Regular cardiac myocyte (primary cell): ENCODE results near the gene STPG4. TPM values are rescaled to one million over a fixed set of nuclear protein-coding genes. Genes with fewer than 3 reads are reported as not detected.

Experiments used
- total RNA-seq: library from RNA; depleted of rRNA; stranded (reverse); fragments of >200 nt; gene quantifications from 2 replicates; pipeline ENCODE4 v1.2.3, GENCODE V29; 2014

Gene STPG4
- under 0.01 and 0.56 TPM in 2 replicates for total RNA-seq

GRCh38 chr2:47155091-47155876, at the start of gene STPG4:
Gene STPG4, minus strand, starts transcription at chr2:47155308. Its CDS starts 57 bp downstream, at chr2:47155251.

Other genes starting within 250 kb of the STPG4 start
- gene MCFD2, start 239.5 kb downstream of the STPG4 start, total RNA-seq = 370 and 394 TPM in 2 replicates
- gene TTC7A, start 214.1 kb downstream of the STPG4 start, total RNA-seq = 26.3 and 41.2 TPM in 2 replicates
- gene CALM2, start 21.2 kb upstream of the STPG4 start, total RNA-seq = 1,002 and 1,453 TPM in 2 replicates
- 0.19 and 0.28 TPM in 2 replicates for gene EPCAM, start 214.0 kb upstream of the STPG4 start, total RNA-seq
- 18.6 and 36.2 TPM in 2 replicates for gene MSH2, start 247.8 kb upstream of the STPG4 start, total RNA-seq